MM.1S (cell line): Measurements from ENCODE around the gene SLC9A3.

Source experiments
- DNase-seq: peaks from one replicate; pipeline ENCODE4 v3.0.0-alpha.2; 2015
- H2AFZ ChIP-seq: fragments of 300-600 bp; sonication (generic); 2 replicates; pipeline ENCODE4 v1.6.0; 2016; ENCODE audit warnings: antibody characterized with exemption, low read length
- H3F3A ChIP-seq: fragments of 300-600 bp; sonication (generic); 2 replicates; pipeline ENCODE4 v1.6.1; 2016; ENCODE audit warnings: mild to moderate bottlenecking, antibody characterized with exemption, low read length, moderate library complexity, mixed read lengths; ENCODE audit not compliant: insufficient read depth
- H3K27ac ChIP-seq: fragments of 300-600 bp; sonication (generic); 2 replicates; pipeline ENCODE4 v1.5.1; 2016; ENCODE audit warnings: mild to moderate bottlenecking, low read length
- H3K27me3 ChIP-seq: fragments of 300-600 bp; sonication (generic); replicated peaks from 2 replicates; pipeline ENCODE4 v1.6.0; 2016; ENCODE audit warnings: low read length; ENCODE audit not compliant: insufficient read depth
- H3K36me3 ChIP-seq: fragments of 300-600 bp; sonication (generic); replicated peaks from 2 replicates; pipeline ENCODE4 v1.6.1; 2016; ENCODE audit warnings: mild to moderate bottlenecking, low read length, mixed read lengths; ENCODE audit not compliant: insufficient read depth
- H3K4me1 ChIP-seq: fragments of 300-600 bp; sonication (generic); 2 replicates; pipeline ENCODE4 v1.6.1; 2016; ENCODE audit warnings: low read length, mixed read lengths
- H3K4me2 ChIP-seq: fragments of 300-600 bp; sonication (generic); 2 replicates; pipeline ENCODE4 v1.6.0; 2016; ENCODE audit warnings: low read depth, low read length
- H3K4me3 ChIP-seq: fragments of 300-600 bp; sonication (generic); 2 replicates; pipeline ENCODE4 v1.5.1; 2016; ENCODE audit warnings: low read length, mixed read lengths
- H3K79me2 ChIP-seq: fragments of 300-600 bp; sonication (generic); 2 replicates; pipeline ENCODE4 v1.6.1; 2016; ENCODE audit warnings: mixed run types, low read length, mixed read lengths
- H3K9ac ChIP-seq: fragments of 300-600 bp; sonication (generic); 2 replicates; pipeline ENCODE4 v1.6.1; 2016; ENCODE audit warnings: low read length, mixed read lengths
- H3K9me2 ChIP-seq: fragments of 300-600 bp; sonication (generic); replicated peaks from 2 replicates; pipeline ENCODE4 v1.6.1; 2016; ENCODE audit warnings: mild to moderate bottlenecking, low read length, mixed read lengths; ENCODE audit not compliant: insufficient read depth
- H3K9me3 ChIP-seq: fragments of 300-600 bp; sonication (generic); replicated peaks from 2 replicates; pipeline ENCODE4 v1.6.1; 2016; ENCODE audit warnings: mild to moderate bottlenecking, low read length, mixed read lengths; ENCODE audit not compliant: insufficient read depth
- H4K20me1 ChIP-seq: fragments of 300-600 bp; sonication (generic); 2 replicates; pipeline ENCODE4 v1.6.1; 2016; ENCODE audit warnings: mild to moderate bottlenecking, low read length, moderate library complexity, mixed read lengths; ENCODE audit not compliant: insufficient read depth
- EZH2 ChIP-seq: fragments of 300-600 bp; sonication (generic); optimal IDR thresholded peaks from 2 replicates; pipeline ENCODE3; 2017; ENCODE audit warnings: low read depth, mild to moderate bottlenecking, antibody characterized with exemption, low read length, mixed read lengths
- EZH2phosphoT487 ChIP-seq: fragments of 300-600 bp; sonication (generic); IDR thresholded peaks from 2 replicates; pipeline ENCODE4 v1.6.1; 2018; ENCODE audit warnings: antibody characterized with exemption, low read length
- TF ChIP-seq, protein P1 (sequence below): fragments of 300-600 bp; sonication (generic); IDR thresholded peaks from 2 replicates; pipeline ENCODE4 v1.5.1; 2016; ENCODE audit warnings: antibody characterized with exemption, low read length, mixed read lengths

Gene SLC9A3

GRCh38 chr5:476814-477175, 47.5 kb downstream of the SLC9A3 start:
- DNase-seq, result no peak
- H3K27ac ChIP-seq, result no peak overlapping the region
- no peaks in the 10 kb centered on the region for H3K36me3 ChIP-seq
- H3K4me2 ChIP-seq, result no peak overlapping the region
- no peaks in the 10 kb centered on the region for H3K9me3 ChIP-seq
- H2AFZ ChIP-seq, result no peak overlapping the region
- H4K20me1 ChIP-seq, result no peaks in the 10 kb centered on the region
- no peaks in the 10 kb centered on the region for H3K4me1 ChIP-seq
- H3K4me3 ChIP-seq, result no peak overlapping the region
- H3K27me3 ChIP-seq, result peaks cover 66% of the 10 kb centered on the region
- TF ChIP-seq EZH2phosphoT487 (no peak), EZH2 (no peak)
- TF ChIP-seq, protein P1, sequence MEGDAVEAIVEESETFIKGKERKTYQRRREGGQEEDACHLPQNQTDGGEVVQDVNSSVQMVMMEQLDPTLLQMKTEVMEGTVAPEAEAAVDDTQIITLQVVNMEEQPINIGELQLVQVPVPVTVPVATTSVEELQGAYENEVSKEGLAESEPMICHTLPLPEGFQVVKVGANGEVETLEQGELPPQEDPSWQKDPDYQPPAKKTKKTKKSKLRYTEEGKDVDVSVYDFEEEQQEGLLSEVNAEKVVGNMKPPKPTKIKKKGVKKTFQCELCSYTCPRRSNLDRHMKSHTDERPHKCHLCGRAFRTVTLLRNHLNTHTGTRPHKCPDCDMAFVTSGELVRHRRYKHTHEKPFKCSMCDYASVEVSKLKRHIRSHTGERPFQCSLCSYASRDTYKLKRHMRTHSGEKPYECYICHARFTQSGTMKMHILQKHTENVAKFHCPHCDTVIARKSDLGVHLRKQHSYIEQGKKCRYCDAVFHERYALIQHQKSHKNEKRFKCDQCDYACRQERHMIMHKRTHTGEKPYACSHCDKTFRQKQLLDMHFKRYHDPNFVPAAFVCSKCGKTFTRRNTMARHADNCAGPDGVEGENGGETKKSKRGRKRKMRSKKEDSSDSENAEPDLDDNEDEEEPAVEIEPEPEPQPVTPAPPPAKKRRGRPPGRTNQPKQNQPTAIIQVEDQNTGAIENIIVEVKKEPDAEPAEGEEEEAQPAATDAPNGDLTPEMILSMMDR, result no peak
- H3K79me2 ChIP-seq, result peaks cover 9% of the 10 kb centered on the region
- H3K9me2 ChIP-seq, result no peaks in the 10 kb centered on the region
- no peaks in the 10 kb centered on the region for H3F3A ChIP-seq
- no peak overlapping the region for H3K9ac ChIP-seq

DNA sequence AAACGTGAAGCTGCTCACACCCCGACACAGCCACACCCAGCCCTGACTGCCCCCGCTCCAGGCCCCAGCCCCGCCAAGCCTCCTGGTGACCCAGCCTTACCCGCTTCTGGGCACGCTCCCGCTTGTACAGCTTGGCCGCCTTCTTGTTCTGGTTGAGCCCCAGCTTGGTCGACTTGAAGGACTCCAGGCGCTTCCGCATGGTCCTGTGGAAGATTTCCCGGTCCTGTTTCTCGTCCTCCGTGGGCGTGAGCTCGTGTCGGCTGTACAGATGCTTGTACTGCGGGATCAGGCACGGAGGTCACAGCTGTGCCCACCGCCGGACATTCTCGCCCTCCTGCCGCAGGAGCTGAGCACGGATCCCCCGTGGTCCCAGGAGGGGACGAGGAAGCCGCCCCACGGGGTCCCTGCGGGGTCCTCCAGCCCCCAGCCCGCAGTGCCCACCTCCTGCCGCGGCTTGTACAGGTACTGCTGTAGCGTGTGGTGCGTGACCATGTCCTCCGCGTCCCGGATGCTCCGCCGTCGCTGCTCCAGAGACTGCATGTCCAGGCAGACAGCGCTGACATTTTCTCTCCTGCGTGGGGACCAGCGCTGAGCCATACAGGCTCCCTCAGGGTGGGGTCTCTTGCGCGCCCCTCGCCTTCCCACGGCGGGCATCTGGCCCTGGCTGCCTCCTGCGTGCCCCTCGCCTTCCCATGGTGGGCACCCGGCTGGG, 48.0 kb downstream of the SLC9A3 start:
- Histone ChIP-seq H3K27ac (no peak overlapping the region), H3K4me1 (no peaks in the 10 kb centered on the region), H3K9me2 (no peaks in the 10 kb centered on the region), H3K9me3 (no peaks in the 10 kb centered on the region), H3K79me2 (peaks cover 15% of the 10 kb centered on the region), H4K20me1 (no peaks in the 10 kb centered on the region), H3K4me3 (no peak overlapping the region), H3K36me3 (no peaks in the 10 kb centered on the region), H3F3A (no peaks in the 10 kb centered on the region), H3K9ac (no peak overlapping the region), H3K27me3 (peaks cover 63% of the 10 kb centered on the region), H2AFZ (no peak overlapping the region), H3K4me2 (no peak overlapping the region)
- DNase-seq, result no peak
- no peak for TF ChIP-seq EZH2
- TF ChIP-seq, protein P1, result no peak
- no peak for TF ChIP-seq EZH2phosphoT487

DNA sequence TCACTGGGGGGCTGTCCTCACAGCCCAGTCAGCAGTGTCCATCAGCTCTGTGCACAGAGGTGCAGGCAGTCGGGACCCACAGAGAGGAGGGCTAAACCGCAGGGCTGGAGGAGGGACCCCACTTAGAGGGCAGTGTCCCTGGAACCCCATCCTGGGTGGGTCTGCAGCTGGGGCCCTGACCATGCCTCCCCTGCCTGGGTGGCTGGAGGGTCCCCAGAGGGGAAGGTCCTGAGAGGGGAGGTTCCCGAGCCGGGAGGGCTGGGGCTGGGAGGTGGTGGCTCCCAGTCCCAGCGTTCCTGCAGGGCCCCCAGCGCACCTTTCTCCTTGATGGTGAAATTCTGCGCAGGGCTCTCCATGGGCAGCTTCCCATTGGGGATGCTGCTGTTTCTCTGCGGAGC, 48.5 kb downstream of the SLC9A3 start:
- Histone ChIP-seq H3K4me2 (no peak overlapping the region), H3K27ac (no peak overlapping the region), H3K9me3 (no peaks in the 10 kb centered on the region), H3K79me2 (peaks cover 18% of the 10 kb centered on the region), H3K27me3 (peaks cover 61% of the 10 kb centered on the region), H4K20me1 (no peaks in the 10 kb centered on the region), H2AFZ (no peak overlapping the region), H3F3A (no peaks in the 10 kb centered on the region), H3K4me3 (no peak overlapping the region), H3K9ac (no peak overlapping the region), H3K9me2 (no peaks in the 10 kb centered on the region), H3K36me3 (no peaks in the 10 kb centered on the region), H3K4me1 (no peaks in the 10 kb centered on the region)
- no peak for DNase-seq
- TF ChIP-seq, protein P1, result no peak
- TF ChIP-seq EZH2, result no peak
- TF ChIP-seq EZH2phosphoT487, result no peak
